ENCODE measurements around the gene SMIM21. TPM values are rescaled to one million over a fixed set of nuclear protein-coding genes. Genes with fewer than 3 reads are reported as not detected.

SMIM21 gene
- total and polyA plus RNA-seq, 3 donors from 2014 or later, result 0.50 to 3.2 (median 2.8) TPM

DNA sequence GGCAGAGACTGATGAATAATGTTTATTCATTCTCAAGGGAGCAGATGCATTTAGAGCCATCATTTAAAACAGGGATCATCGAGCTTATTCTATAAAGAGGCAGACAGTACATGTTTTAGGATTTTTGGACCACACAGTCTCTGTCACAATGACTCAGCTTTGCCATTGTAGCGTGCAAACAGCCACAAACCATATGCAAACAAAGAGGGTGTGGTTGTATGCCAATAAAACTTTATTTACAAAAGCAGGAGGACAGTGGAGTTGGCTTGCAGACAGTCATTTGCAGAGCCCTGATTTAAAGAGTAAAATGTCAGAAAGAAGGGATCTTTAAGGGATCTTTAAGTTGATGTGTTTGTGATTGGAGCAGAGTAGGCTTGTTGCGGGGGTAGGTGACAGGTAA lies 51.5 kb downstream of the SMIM21 start:
- WGBS, 2 donors, result 91% methylated on average over 3 of the region's 3 CpGs
- no peak overlapping the region for H3K4me3 ChIP-seq

DNA sequence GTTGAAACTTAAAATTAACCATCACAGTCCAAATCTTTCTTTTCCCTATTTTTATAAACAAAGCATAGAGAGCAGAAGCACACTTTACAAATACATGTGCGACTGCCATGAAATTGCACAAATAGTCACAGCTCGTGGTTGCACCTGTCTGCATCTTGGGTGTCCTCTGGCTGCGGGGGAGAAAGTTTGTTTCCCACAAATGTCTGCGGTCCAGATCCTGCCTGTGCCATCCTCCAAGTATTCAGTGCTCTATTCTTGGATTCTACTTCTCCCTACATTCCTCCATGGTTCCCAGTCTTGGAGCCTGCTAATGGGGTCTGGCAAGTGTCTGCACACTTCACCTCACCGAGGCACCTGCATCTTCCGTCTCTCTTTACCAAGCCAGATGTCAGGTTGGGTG lies 52.2 kb downstream of the SMIM21 start:
- Histone ChIP-seq H3K4me3 (no peak overlapping the region), H3K27me3 (no peaks in the 10 kb centered on the region), H3K27ac (no peak overlapping the region), H3K36me3 (ENCODE audit: low read depth, missing control alignments) (no peaks in the 10 kb centered on the region), H3K9me3 (no peaks in the 10 kb centered on the region), H3K4me1 (no peaks in the 10 kb centered on the region)
- intact Hi-C loops (cut with DNase I; ENCODE audit: low total_unique reads), result no loop called here
- TF ChIP-seq, protein P1, sequence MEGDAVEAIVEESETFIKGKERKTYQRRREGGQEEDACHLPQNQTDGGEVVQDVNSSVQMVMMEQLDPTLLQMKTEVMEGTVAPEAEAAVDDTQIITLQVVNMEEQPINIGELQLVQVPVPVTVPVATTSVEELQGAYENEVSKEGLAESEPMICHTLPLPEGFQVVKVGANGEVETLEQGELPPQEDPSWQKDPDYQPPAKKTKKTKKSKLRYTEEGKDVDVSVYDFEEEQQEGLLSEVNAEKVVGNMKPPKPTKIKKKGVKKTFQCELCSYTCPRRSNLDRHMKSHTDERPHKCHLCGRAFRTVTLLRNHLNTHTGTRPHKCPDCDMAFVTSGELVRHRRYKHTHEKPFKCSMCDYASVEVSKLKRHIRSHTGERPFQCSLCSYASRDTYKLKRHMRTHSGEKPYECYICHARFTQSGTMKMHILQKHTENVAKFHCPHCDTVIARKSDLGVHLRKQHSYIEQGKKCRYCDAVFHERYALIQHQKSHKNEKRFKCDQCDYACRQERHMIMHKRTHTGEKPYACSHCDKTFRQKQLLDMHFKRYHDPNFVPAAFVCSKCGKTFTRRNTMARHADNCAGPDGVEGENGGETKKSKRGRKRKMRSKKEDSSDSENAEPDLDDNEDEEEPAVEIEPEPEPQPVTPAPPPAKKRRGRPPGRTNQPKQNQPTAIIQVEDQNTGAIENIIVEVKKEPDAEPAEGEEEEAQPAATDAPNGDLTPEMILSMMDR (IDR thresholded peaks at IDR 0.05), result no peak
- TF ChIP-seq POLR2A (IDR thresholded peaks at IDR 0.05), result no peak
- no peak for DNase-seq
- 80 to 84% methylated on average over 6 of the region's 6 CpGs for WGBS, 2 donors

More for the DNA sequence above, 51.5 kb downstream of the SMIM21 start:
- H3K27me3 ChIP-seq, result no peaks in the 10 kb centered on the region
- TF ChIP-seq, protein P1 (IDR thresholded peaks at IDR 0.05), result no peak
- TF ChIP-seq POLR2A (IDR thresholded peaks at IDR 0.05), result no peak
- no peak overlapping the region for H3K27ac ChIP-seq
- intact Hi-C loops (cut with DNase I; ENCODE audit: low total_unique reads), result no loop called here
- no peaks in the 10 kb centered on the region for H3K36me3 ChIP-seq (ENCODE audit: low read depth, missing control alignments)
- no peaks in the 10 kb centered on the region for H3K4me1 ChIP-seq
- no peak for DNase-seq
- H3K9me3 ChIP-seq, result no peaks in the 10 kb centered on the region

GRCh38 chr18:75374466-75374865 lies 53.0 kb downstream of the SMIM21 start:
- H3K27ac ChIP-seq, result no peak overlapping the region
- no peak overlapping the region for H3K4me3 ChIP-seq
- H3K36me3 ChIP-seq (ENCODE audit: low read depth, missing control alignments), result no peaks in the 10 kb centered on the region
- 90 to 94% methylated on average over 6 of the region's 6 CpGs for WGBS, 2 donors
- no peak for TF ChIP-seq POLR2A (IDR thresholded peaks at IDR 0.05)
- TF ChIP-seq, protein P1 (IDR thresholded peaks at IDR 0.05), result no peak
- no peak for DNase-seq
- intact Hi-C loops (cut with DNase I; ENCODE audit: low total_unique reads), result no loop called here
- no peaks in the 10 kb centered on the region for H3K4me1 ChIP-seq
- no peaks in the 10 kb centered on the region for H3K9me3 ChIP-seq
- no peaks in the 10 kb centered on the region for H3K27me3 ChIP-seq

DNA sequence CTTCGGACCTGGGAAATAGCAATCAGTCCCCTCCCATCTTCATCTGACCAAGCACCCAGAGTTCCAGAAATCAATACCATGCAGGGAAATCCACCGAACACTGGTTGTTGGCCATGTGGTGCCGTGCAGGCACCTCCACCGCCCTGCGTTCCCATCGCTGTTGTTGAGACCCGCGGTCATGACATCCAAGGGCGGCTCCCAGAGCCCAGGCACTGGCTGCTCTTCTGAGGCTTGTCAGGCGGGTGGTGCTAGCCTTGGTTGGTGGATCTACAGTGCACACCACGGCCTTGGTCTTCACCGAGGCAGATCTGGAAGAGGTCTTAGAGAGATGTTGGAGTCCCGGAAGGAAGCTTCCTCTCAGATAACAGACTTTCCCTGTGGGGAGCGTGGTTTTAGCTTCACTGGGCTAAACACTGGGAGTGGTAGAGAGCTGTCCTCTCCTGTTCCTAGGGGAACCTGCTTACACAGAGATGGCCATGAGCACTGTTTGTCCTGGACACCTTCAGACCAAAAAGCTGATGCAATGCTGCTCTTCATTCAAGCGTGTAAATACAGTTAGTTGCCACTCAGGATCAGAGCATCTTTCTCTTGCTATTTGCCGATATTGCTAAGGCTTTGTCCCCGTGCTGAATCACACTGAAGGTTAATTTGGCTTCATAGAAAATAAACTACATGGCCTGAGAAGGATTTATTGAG lies 58.3 kb downstream of the SMIM21 start:
- Histone ChIP-seq H3K4me1 (peaks cover 8% of the 10 kb centered on the region), H3K36me3 (ENCODE audit: low read depth, missing control alignments) (no peaks in the 10 kb centered on the region), H3K27ac (no peak overlapping the region), H3K4me3 (no peak overlapping the region), H3K9me3 (no peaks in the 10 kb centered on the region), H3K27me3 (no peaks in the 10 kb centered on the region)
- no peak for DNase-seq
- TF ChIP-seq, protein P1 (IDR thresholded peaks at IDR 0.05), result no peak
- TF ChIP-seq POLR2A (IDR thresholded peaks at IDR 0.05), result no peak
- intact Hi-C loops (cut with DNase I; ENCODE audit: low total_unique reads), result no loop called here
- 83 to 92% methylated on average over 11 to 17 of the region's 17 CpGs for WGBS, 2 donors

DNA sequence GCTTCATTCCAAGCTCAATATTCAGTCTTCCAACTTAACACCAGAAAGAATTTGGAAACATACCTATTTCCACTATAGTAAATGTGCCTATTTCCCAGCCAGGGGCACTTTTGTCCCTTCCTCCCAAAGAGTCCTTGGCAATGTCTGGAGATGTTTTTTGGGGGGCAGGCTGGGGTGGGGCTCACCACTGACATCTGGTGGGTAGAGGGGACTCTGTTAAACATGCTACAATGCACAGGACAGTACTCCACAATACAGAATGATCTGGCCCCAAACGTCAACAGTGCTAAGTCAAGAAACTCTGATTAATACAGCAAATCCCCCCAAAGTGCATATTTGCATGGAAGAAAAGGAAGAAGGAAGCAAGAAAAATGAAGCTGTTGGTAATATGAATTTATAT lies 61.7 kb downstream of the SMIM21 start:
- TF ChIP-seq, protein P1 (IDR thresholded peaks at IDR 0.05), result no peak
- TF ChIP-seq POLR2A (IDR thresholded peaks at IDR 0.05), result no peak
- no peak for DNase-seq
- Histone ChIP-seq H3K4me1 (peaks cover 11% of the 10 kb centered on the region), H3K27ac (no peak overlapping the region), H3K9me3 (no peaks in the 10 kb centered on the region), H3K27me3 (no peaks in the 10 kb centered on the region), H3K36me3 (ENCODE audit: low read depth, missing control alignments) (no peaks in the 10 kb centered on the region), H3K4me3 (no peak overlapping the region)
- intact Hi-C loops (cut with DNase I; ENCODE audit: low total_unique reads), result no loop called here
- 57 to 62% methylated on average over 1 of the region's 1 CpG for WGBS, 2 donors
